ENCODE results near the gene RNF43. TPM values are rescaled to one million over a fixed set of nuclear protein-coding genes. Genes with fewer than 3 reads are reported as not detected.

The RNF43 gene
- total RNA-seq, 6 donors from 2014 or later, result 8.5 to 22.0 (median 13.0) TPM

DNA sequence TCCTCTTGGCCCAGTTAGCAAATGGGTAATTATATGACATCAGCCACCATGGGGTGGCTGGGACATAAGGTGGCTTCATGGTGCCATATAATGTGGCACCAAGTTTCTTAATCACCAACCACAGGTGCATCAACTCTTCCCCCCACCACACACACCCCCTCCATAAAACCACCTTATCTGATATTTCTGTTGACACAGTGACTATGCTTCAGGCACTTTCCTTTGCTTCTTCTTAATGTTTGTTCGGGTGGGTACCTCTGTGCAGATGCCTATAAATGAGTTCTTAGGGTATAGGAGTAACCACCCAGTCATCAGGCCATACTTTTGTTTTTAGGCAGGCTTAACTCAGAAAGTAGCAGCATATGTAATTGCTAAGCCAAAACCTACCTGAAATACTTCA lies 29.5 kb downstream of the RNF43 start:
- H3K27me3 ChIP-seq, result no peaks in the 10 kb centered on the region
- ATAC-seq (ENCODE audit: low FRiP score in 2 of 2) (no peak), DNase-seq (no peak)
- H3K4me3 ChIP-seq, result no peak overlapping the region
- no peak overlapping the region for H3K27ac ChIP-seq
- peaks cover 9 to 18% (median 12%) of the 10 kb centered on the region in 4 donors for H3K4me1 ChIP-seq
- no peaks in the 10 kb centered on the region for H3K9me3 ChIP-seq
- TF ChIP-seq POLR2A (IDR thresholded peaks at IDR 0.05) (no peak), EP300 (IDR thresholded peaks at IDR 0.05) (no peak), CTCF (IDR thresholded peaks at IDR 0.05) (no peak), POLR2AphosphoS5 (IDR thresholded peaks at IDR 0.05) (no peak)
- 50 to 69% methylated on average over 1 of the region's 1 CpG for WGBS, 2 donors
- no peaks in the 10 kb centered on the region for H3K36me3 ChIP-seq

DNA sequence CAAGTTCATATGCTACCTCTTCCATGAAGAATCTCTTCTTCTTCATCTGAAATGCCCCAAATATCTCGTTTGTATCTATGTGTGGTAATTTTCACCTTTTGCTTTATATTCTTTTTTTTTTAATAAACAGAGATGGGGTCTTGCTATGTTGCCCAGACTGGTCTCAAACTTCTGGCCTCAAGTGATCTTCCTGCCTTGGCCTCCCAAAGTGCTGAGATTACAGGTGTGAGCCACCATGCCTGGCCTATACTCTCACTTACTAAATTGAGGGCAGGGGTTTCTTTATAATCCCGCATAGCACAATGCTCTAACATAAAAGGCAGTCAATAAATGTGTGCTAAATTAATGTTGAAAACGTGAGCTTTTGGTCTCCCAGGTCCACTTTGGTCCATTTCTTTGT lies 30.6 kb downstream of the RNF43 start:
- no peak for ATAC-seq (ENCODE audit: low FRiP score in 2 of 2)
- WGBS, 2 donors, result 87 to 88% methylated on average over 3 of the region's 3 CpGs

GRCh38 chr17:58385359-58385899 lies 31.9 kb downstream of the RNF43 start:
- DNase-seq, result no peak
- Histone ChIP-seq H3K9me3 (no peaks in the 10 kb centered on the region), H3K27ac (no peak overlapping the region), H3K4me1 (peaks cover 3 to 35% (median 20%) of the 10 kb centered on the region in 4 donors), H3K4me3 (no peak overlapping the region), H3K27me3 (no peaks in the 10 kb centered on the region), H3K36me3 (no peaks in the 10 kb centered on the region)
- WGBS, 2 donors, result 72 to 90% methylated on average over 4 of the region's 4 CpGs
- ATAC-seq (ENCODE audit: low FRiP score in 2 of 2), result no peak
- TF ChIP-seq POLR2A (IDR thresholded peaks at IDR 0.05) (no peak), EP300 (IDR thresholded peaks at IDR 0.05) (no peak), CTCF (IDR thresholded peaks at IDR 0.05) (no peak), POLR2AphosphoS5 (IDR thresholded peaks at IDR 0.05) (no peak)

More for the DNA sequence above, 30.6 kb downstream of the RNF43 start:
- peaks cover 5 to 27% (median 19%) of the 10 kb centered on the region in 4 donors for H3K4me1 ChIP-seq
- H3K9me3 ChIP-seq, result no peaks in the 10 kb centered on the region
- H3K36me3 ChIP-seq, result no peaks in the 10 kb centered on the region
- no peak overlapping the region for H3K4me3 ChIP-seq
- no peak overlapping the region for H3K27ac ChIP-seq
- DNase-seq, result no peak
- no peak for TF ChIP-seq EP300 (IDR thresholded peaks at IDR 0.05)
- no peak for TF ChIP-seq CTCF (IDR thresholded peaks at IDR 0.05)
- TF ChIP-seq POLR2AphosphoS5 (IDR thresholded peaks at IDR 0.05), result no peak
- TF ChIP-seq POLR2A (IDR thresholded peaks at IDR 0.05), result no peak
- H3K27me3 ChIP-seq, result no peaks in the 10 kb centered on the region

- H3K27me3 ChIP-seq, result no peaks in the 10 kb centered on the region
- 54 to 71% methylated on average over 3 of the region's 3 CpGs for WGBS, 2 donors
- no peak overlapping the region for H3K27ac ChIP-seq
- ATAC-seq (ENCODE audit: low FRiP score in 2 of 2) (peak in 1 of 2 donors; percentile 52), DNase-seq (no peak)
- no peaks in the 10 kb centered on the region for H3K36me3 ChIP-seq
- TF ChIP-seq POLR2A (IDR thresholded peaks at IDR 0.05) (no peak), EP300 (IDR thresholded peaks at IDR 0.05) (no peak), CTCF (IDR thresholded peaks at IDR 0.05) (no peak), POLR2AphosphoS5 (IDR thresholded peaks at IDR 0.05) (no peak)
- H3K4me3 ChIP-seq, result no peak overlapping the region
- H3K9me3 ChIP-seq, result no peaks in the 10 kb centered on the region
- H3K4me1 ChIP-seq, result peaks cover 3 to 35% (median 20%) of the 10 kb centered on the region in 4 donors
These were observed 32.4 kb downstream of the RNF43 start for GRCh38 chr17:58384897-58385296.

DNA sequence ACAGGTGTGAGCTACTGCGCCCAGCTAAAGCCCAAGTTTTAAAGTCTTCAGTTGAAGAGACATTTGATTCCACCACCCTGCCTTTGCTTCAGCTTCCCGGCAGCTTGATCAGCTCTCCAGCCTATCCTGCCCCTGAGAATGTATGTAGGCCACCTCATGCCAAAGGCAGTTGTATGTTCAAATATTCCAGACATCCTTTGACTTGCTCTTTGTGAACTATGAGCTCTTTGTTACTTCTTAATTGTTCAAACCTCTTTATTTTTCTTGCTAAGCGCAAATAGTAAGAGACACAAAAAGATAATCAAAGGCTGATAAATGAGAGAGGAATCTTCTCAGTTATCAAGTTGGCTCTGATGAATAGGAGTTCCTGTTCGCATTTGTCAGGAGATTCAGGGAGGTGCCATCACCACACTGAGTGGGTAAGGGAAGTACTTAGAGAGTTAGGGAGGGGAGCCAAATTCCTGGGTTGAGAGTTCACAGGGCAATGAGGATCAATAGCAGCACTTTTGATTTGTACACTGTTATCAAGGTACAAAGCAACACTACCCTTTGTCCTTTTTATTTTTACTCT lies 33.4 kb downstream of the RNF43 start:
- Histone ChIP-seq H3K4me3 (no peak overlapping the region), H3K9me3 (no peaks in the 10 kb centered on the region), H3K27me3 (no peaks in the 10 kb centered on the region), H3K27ac (no peak overlapping the region), H3K36me3 (no peaks in the 10 kb centered on the region), H3K4me1 (peaks cover 3 to 35% (median 20%) of the 10 kb centered on the region in 4 donors)
- no peak for ATAC-seq (ENCODE audit: low FRiP score in 2 of 2)
- WGBS, 2 donors, result 67 to 78% methylated on average over 4 of the region's 4 CpGs
- no peak for TF ChIP-seq POLR2AphosphoS5 (IDR thresholded peaks at IDR 0.05)
- DNase-seq, result no peak

All from upper lobe of left lung (tissue), 6 donors.